ENCODE results near the gene CCNA2.
A peak's percentile ranks its signal among the peaks of the same experiment; 100 is the strongest.

CCNA2 gene

DNA sequence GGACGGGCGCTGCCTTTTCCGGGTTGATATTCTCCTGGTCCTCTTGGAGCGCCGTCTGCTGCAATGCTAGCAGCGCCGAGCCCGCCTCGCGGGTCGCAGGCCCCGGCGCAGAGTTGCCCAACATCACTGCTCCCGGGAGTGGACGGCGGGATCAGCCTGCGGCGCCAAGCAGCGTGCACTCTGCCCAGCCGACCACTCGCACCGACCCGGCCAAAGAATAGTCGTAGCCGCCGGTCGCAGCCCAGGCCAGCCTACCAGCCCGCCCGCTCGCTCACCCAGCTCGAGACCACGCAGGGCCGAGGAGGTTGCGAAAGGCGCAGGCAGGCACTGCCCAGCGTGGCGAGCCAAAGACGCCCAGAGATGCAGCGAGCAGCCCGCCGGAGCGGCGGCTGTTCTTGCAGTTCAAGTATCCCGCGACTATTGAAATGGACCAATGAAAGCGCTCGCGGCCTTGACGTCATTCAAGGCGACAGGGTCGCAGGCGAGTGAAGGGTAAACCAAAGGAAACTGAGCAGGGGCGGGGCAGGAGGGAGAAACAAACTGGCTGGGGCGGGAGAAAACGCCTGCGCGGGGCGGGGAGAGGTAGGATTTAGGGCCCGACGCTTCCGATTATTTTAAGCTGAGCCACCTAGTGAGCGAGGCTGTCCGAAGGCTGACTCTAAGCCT, at the start of gene CCNA2:
TSS of gene CCNA2 (minus strand) at position 379 of the 666 bp plus-strand sequence. CDS start at position 124, 255 bp downstream.
- peak; percentile 94 for DNase-seq

DNA sequence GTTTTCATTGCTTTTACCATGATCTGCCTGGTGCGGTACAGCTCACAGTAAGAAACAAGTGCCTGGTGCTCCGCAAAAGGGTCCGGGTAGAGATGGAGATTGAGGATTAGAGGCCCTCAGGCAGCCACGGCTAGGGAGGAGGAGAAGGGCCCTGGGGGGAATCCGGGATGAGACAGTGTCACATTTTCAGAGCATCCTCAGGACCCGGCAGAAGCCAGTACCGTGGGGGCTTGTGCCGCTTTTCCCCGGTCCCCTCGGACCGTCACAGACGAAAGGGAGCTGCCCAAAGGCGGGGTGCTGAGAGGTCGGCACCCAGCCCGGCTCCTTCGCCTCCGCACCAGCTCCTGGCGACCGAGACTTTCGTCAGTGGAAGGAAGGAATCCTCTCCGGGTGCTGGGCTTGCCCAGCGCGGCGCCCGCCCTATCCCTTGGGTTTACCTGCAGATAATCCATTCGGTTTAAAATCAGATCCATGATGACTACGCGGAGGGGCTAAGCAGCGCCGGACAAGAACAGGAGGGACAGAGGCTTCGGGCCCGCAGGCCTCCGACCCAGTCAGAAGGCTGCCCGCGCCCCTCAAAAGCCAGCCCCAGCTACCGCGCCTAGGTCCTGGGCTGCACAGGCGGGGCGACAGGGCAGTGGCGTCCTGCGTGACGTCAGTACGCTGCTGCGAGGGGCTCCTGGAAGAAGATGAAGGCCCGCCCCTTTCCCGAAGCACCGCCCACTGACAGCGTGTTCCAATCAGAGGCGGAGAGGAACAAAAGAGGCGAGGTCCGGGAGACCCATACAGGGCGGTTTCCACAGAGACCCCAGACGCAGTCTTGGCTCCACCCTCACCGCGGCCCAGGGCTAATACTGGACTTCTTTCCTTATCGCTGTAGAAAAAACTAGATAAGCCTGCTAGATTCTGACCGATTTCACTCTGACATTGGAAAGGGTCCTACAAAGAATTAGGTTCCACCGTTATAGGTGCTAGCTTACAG, 46.4 kb upstream of the CCNA2 start, which contains the start of gene BBS7:
TSS of gene BBS7 (minus strand) at position 634 of the 982 bp plus-strand sequence. CDS start at position 473, 161 bp downstream.
- DNase-seq, result peak; percentile 98

DNA sequence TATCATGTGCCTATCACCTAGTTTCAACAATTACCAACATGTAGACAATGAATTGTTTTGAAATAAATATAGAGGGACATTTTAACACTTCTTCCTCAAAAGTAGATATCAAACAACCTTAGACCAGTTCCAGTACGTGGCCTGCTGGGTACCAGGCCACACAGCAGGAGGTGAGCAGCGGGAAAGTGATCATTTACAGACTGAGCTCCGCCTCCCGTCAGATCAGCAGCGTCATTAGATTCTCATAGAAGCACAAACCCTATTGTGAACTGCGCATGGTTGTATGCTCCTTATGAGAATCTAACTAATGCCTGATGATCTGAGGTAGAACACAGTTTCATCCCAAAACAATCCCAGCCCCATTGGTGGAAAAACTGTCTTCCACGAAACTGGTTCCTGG, 40.1 kb upstream of the CCNA2 start:
- DNase-seq, result no peak

DNA sequence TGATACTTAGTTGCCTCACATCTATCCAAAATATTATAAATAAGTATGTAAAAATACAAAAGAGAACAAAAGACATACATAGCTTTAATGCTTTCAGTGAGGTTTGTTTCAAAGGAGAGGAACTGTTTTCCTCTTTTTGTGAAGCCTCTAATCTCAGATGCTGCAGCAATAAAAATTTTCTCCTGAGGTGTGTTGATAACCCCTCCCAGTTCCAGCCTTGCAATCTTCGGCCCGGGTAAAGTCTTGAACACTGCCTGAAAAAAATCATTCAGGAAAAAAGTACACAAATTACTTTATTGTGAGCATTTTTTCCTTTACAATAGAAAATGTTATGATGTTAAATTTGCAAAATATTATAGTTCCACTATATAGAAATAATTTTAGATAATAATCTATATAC, 37.7 kb upstream of the CCNA2 start:
- no peak for DNase-seq

DNA sequence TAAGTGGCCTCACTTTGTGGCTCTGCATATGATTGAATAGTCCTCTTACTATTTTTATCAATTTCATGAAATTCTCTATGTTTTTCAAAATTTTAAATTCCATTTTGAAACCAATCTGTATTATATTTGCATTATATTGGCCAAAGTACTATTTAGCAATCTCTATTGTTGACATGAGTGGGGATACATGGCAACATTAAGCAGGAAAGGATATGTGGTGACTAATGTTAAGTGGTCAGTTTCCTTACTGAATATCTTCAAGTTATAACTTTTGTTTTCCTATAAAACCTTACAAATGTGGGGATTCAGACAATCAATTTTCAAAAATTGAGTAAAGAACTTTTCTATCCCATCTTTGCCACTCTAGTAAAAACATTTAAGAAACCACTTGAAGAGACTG, 36.4 kb upstream of the CCNA2 start:
- no peak for DNase-seq

DNA sequence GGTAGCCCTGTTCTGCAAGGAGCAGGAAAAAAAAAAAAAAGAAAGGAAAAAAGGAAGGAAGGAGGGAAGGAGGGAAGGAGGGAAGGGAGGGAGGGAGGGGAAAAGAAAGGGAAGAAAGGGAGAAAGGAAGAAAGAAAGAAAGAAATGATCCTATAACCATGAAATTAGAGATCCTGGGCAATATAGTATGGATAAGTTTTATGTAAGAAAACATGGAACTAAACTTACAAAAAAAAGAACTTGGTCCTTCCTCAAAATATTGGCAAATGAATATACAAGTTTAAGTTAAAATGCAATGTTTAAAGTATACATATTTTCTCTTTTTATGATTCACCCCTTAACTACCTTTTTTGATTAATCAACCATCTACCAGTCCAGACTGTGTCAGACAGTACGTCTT, 27.7 kb upstream of the CCNA2 start:
- DNase-seq, result no peak

DNA sequence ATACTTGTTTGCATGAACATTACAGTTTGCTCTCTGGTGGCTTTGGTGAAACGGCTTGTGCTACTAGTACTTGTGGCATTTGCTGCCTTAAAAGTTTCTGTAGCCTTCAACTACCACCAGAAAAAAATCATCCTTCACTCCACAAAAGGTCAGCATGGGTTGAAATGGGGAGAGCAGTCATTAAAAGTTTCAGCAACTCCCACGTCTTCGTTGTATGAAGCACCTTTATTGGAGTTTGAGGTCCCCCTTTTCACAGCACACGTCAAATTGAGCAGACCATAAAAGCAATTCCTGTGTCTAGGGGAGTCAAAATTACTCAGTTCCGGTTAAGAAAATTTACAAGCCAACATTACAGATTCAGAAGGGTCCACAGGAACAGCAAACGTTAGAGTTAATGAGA, 23.0 kb upstream of the CCNA2 start:
- no peak for DNase-seq

DNA sequence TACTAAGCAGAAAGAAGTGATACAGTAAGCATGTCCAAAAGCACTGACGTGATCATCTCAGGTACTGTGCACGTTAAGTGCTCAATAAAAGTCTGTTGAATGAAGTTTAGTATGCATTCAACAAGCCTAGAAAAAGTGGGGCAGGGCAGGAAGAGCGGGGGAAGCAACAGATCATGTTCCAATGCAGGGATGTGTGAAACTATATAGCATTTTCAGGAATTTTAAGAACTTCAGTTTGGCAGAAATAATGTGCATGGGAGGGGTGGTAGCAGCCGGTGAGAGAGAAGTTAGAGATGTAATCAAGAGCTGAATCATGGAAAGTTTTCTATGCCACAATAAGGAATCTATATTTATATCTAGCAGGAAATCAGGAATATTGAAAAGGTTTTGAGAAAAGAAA, 19.2 kb upstream of the CCNA2 start:
- no peak for DNase-seq

DNA sequence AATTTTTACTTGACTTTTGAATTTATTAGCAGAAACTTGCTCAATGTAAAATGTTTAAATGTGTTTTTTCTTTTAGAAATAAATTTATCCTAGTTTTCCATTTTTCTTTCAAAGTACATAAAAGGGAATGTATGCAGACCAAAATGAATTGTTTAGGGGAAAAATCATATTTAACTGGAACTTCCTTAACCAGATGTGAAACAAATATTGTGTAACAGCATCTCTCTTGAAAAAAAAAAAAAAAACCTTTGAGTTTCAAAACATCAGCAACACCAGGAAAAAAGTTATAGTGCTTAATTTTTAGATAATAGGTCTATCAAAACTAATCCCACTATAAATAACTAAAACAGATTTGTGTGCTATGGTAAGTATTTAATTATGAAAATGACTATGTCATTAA, 14.5 kb upstream of the CCNA2 start:
- DNase-seq, result no peak

DNA sequence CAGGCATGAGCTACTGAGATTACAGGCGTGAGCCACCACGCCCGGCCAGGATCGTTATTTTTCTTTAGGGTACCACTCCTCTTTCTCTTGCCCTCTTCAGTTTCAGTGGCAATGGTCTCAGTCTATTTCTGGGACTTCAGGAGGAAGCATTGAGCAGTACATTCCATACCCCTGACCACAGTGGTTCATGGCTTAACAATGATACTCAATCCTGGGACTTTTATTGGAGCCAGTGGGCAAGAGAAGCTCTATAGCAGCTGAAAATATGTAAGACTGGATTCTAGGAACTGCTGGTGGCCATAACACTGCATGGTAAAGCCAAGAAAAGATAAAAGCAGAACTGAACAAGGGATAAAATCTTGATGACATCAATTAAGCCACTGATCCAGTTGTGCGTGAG, 5.8 kb upstream of the CCNA2 start:
- no peak for DNase-seq

DNA sequence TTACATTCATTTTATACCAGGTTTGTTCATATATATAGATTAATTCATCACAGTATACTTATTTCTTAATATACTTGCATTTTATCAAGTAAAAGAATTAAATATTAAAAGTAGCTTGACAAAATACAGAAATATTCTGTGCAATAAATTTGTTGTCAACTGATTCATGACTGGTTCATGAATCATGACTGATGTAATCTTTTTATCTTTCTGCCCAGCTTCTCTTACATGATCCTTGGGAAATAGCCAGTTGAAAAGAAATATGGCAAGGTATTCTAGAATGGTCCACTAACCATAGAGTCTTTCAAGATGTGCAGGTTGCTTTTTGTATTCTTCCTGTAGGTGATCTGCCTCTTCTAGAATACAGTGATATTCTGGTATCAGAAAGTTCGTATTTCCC, 4.2 kb upstream of the CCNA2 start:
- DNase-seq, result no peak

DNA sequence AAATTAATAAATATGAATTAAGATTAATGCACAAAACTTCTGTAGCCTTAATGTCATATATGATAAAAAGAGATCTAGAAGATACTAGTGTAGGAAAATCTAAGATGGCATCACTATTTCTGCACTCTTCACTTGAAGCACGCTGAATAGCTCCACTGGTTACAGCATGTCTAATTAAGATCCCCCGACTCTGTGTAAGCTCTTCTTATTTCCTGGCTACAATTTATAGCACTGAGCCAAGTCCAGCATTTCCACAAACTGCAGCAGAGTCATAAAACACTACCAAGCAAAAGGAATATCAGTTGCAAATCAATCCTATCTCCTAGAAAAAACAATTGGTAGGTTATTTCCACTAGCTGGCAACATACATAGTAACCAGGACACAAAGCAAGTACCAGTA, 1.3 kb upstream of the CCNA2 start:
- DNase-seq, result no peak

DNA sequence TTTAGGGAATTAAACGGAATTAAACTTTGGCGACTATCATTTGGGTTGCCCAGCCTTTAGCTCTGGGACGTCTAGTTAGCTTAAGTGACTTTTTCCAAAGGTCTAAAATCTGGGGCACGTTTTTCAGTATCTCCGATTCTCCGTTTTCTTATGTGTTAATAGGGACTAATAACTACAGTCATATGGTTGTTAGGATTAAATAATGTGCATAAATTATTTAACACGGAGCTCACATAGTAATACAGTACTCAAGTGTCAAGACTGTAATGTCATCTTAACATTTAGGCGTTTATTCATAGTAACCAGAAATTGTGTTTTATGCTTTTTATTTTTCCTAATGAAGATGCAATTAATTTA, 466 bp upstream of the CCNA2 start:
- DNase-seq, result no peak

DNA sequence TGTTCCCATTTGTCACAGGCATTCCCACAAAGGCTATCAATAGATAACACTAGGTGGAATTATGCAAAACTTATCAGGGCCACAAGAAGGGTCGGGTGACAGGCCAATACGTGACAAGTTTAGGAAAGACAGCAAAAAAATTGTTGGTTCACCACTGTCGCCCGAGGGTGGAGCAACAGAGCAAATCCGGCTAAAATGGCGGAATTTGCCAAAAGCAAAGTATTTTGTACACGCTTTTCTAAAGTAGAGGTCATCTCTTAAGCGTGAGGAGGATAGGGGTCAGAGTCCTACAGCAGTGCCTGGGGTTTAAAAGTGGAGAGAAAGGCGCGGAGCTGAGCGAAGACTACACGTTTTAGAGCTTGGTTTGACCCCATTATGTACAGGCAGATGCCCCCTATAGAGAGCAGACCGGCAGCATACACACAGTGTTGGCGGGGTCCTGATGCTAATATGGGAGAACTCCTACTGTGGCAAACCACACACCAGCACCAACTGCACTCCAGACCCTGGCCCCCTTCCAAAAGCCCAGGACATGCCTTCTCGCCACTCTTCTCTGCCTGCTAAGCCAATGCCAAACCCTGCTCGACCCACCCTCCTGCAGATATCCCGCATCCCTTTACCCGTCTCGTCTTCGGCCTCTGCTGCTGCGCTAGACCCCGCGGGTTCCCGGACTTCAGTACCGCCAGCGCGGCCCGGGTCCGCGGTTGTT, 733 bp downstream of the CCNA2 start:
- peak; percentile 10 for DNase-seq

DNA sequence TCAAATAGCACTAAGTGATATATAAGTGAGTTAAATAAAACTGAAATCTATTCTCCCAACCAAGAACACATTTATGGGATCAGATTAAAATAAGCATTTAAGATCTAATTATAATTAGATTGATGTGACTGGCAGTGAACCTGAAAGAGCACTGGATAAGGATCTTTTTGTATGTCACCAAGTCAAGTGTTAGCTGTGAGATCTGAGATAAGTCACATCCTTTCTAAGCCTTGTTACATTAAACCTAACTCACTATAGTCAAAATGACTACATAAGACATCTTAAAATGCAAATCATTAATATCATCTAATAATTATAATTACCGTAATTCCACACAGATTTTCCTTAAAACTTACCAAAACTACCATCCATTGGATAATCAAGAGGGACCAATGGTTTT, 1.6 kb downstream of the CCNA2 start:
- no peak for DNase-seq

DNA sequence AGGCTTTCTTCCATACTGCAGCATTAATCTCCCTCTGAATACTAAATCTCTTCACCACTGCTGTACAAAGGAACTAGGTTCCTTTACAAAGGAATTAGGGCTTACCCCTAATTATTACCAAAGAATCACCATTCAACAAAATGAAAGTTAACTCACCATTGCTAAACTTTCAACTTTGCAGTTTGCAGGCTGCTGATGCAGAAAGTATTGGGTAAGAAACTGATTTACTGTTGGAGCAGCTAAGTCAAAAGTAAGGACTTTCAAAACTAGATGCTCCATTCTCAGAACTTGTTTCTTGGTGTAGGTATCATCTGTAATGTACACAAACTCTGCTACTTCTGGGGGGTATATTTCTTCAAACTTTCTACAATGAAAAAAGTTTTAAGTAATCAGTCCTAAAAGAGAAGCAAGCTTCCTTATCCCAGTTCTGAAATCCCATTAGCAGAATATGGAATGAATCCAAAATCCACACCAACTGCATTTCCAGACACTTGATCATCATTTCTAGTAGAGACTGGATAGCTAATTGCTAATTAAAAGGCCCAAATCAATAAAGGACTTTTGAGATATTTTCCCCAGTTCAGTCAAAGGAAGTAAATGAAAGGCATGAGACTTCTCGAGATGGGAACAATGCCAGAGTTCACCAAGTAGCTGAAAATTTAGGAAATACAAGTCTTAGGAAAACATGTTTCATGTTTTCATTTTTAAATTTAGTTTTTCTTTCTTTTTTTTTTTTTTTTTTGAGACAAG, 4.3 kb downstream of the CCNA2 start:
- DNase-seq, result no peak

DNA sequence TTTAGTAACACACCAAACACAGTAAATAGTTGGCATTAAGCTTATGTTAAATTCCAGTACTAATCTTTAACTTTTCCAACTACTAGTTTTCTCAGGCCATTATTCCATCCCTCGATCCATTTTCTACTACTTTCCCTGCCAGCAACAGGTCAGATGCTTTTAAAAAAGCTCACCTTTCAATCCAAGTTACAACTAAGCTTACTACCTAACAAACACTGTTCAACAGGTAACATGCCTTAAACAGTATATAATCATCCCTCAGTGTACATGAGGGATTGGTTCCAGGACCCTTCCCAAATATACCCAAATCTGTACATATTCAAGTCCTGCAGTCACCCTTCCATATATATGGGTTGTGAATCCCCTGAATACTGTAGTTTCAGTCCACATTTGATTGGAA, 5.5 kb downstream of the CCNA2 start:
- DNase-seq, result no peak

DNA sequence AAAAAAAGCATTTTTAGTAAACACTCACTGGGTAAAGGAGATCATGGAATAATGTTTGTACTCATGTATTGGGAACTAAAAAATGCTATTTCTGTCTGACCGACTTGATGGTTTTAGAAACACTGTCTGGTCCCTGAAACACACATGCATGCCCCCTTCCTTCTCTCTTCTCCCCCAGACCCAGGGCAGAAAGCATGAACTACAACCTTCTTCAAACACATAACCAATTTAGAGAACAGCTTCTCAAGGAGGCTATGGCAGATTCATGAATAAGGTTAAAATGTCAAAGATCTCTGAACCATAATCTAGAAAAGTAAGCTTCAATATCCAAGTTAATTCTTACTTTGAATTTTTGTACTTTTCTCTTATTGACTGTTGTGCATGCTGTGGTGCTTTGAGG, 6.0 kb downstream of the CCNA2 start:
- no peak for DNase-seq

DNA sequence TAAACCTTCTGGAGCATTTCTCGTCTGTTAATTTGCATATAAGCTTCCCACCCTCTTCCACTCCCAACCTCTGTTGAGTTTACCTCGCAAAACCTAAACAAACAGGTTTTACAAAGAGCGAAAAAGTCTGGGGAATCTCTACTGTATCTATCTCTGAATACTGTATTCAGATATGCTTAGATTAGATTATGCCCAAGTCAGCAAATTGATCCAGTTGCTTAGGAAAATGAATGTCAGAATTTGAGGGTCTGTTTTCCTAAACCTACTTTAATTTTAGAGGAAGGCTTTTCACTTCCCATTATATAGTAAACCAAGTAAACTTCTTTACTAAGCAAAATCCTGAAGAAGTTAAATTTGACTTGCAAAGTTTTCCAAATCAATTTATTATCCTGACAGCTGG, 6.7 kb downstream of the CCNA2 start:
- no peak for DNase-seq

DNA sequence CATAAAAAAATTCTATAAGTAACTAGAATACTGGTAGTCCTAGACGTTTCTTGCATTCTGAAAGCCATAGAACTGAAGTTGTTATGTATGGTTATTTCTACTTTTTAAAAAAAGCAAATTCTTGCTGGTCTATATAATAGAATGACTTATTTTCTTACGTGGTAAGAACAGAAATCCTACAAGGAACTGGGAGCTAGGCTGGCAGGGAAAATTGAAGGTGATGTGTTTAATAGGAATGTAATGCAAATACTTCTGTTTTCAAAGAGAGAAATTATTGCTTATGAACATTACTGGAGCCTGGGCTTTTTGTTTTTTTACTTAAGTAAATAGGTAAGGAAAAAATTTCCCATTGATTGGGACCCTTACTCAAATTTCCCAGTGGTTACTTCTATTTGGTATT, 8.9 kb downstream of the CCNA2 start:
- no peak for DNase-seq

DNA sequence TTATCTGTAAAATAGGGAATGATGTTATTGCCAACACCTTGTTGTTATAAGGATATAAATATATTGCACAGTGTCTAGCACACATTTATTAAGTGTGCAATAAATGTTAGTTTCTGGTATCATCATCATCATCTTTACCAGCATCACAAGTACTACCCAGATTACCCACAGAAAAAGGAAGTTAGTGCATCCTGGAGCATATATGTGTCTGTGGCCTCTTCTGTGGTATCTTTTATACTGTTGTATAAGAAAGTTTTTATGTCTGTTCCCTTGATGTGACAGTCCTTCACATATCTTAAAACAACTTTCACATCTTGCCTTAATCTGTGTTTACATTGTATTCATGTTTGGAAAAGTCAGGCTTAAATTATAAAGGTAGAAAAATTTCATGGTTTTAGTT, 12.6 kb downstream of the CCNA2 start:
- no peak for DNase-seq

DNA sequence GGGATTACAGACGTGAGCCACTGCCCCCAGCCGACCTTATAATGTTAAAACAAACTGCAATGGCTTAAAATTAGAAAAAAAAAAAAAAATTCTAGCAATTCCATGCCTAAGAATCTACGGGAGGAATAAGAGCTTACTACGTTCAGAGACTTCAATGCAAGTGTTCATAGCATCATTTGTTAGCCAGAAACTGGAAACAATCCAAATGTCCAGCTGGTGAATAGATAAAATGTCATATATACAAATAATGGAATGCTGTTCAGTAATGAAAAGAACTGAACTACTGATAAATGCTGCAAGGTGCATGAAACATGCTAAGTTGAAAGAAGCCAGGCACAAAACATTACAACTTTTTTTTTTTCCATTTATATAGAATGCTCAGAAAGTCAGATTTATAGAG, 17.3 kb downstream of the CCNA2 start:
- DNase-seq, result no peak

DNA sequence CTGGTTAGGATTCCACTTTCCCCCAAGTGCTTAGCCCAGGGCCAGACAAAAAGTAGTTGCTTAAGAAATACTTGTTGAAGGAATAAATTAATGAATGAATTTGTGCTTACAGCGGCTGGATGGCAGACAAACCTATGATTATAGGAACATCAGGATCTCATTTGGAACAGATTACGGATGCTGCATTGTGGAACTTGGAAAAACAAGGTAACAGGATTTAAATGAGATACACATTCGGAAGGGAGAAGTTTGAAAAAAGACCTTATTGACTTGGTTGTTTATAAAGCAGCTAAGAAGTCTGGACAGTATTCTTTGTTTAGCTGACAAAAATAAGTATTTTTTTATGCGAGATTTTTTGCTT, 22.0 kb downstream of the CCNA2 start:
- DNase-seq, result no peak
